Measurements from ENCODE around the gene KRTAP5-3. TPM values are rescaled to one million over a fixed set of nuclear protein-coding genes. Genes with fewer than 3 reads are reported as not detected.

Gene KRTAP5-3
- total RNA-seq, 4 donors from 2014 or later, result not detected

GRCh38 chr11:1655168-1656060 lies 47.2 kb upstream of the KRTAP5-3 start:
- in situ Hi-C loops (cut with MboI; ENCODE audit: low pct_ligation_motif_present in 1 of 4, low pct_unique_long_range_greater_than_20kb in 1 of 4, low sequenced_read_pairs in 3 of 4) (loop anchor here in 1 of 4 donors (10.0 kb wide), 1 partner anchor 499 kb away; no protein-coding TSS in a partner anchor), intact Hi-C loops (cut with DNase I; ENCODE audit: low total_unique reads) (no loop called here)
- Histone ChIP-seq H3K4me1 (peaks cover 0 to 3% (median 0%) of the 10 kb centered on the region in 4 donors), H3K9me3 (no peaks in the 10 kb centered on the region), H3K27me3 (peaks cover 40% of the 10 kb centered on the region), H3K27ac (no peak overlapping the region), H3K36me3 (no peaks in the 10 kb centered on the region), H3K4me3 (no peak overlapping the region)
- no peak for DNase-seq
- TF ChIP-seq CTCF (IDR thresholded peaks at IDR 0.05), result no peak
- no peak for TF ChIP-seq EP300 (IDR thresholded peaks at IDR 0.05; ENCODE audit: low read depth)
- WGBS, 2 donors (ENCODE audit: low coverage in 1 of 2), result 83% methylated on average over 24 of the region's 26 CpGs; no CpG with 5 or more reads in 1 of the 2 donors

- whole genome bisulfite sequencing, 2 donors (ENCODE audit: low coverage in 1 of 2), result 51% methylated on average over 21 of the region's 21 CpGs; no CpG with 5 or more reads in 1 of the 2 donors
- peaks cover 32% of the 10 kb centered on the region for H3K27me3 ChIP-seq
- no peak overlapping the region for H3K27ac ChIP-seq
- in situ Hi-C loops (cut with MboI; ENCODE audit: low pct_ligation_motif_present in 1 of 4, low pct_unique_long_range_greater_than_20kb in 1 of 4, low sequenced_read_pairs in 3 of 4) (loop anchor here in 1 of 4 donors (10.0 kb wide), 1 partner anchor 500 kb away; no protein-coding TSS in a partner anchor), intact Hi-C loops (cut with DNase I; ENCODE audit: low total_unique reads) (loop anchor here (5.0 kb wide), 1 partner anchor 178 kb away; the partner anchor contains the start of gene SYT8)
- H3K36me3 ChIP-seq, result no peaks in the 10 kb centered on the region
- no peak for DNase-seq
- no peak overlapping the region for H3K4me3 ChIP-seq
- peaks cover 0 to 3% (median 0%) of the 10 kb centered on the region in 4 donors for H3K4me1 ChIP-seq
- H3K9me3 ChIP-seq, result no peaks in the 10 kb centered on the region
- TF ChIP-seq EP300 (IDR thresholded peaks at IDR 0.05; ENCODE audit: low read depth) (no peak), CTCF (IDR thresholded peaks at IDR 0.05) (no peak), POLR2A (IDR thresholded peaks at IDR 0.05) (no peak), POLR2AphosphoS5 (IDR thresholded peaks at IDR 0.05) (no peak)
Measured at GRCh38 chr11:1654388-1655167, 46.3 kb upstream of the KRTAP5-3 start.

GRCh38 chr11:1653541-1654387 lies 45.5 kb upstream of the KRTAP5-3 start:
- Histone ChIP-seq H3K9me3 (no peaks in the 10 kb centered on the region), H3K27me3 (peaks cover 24% of the 10 kb centered on the region), H3K27ac (no peak overlapping the region), H3K36me3 (no peaks in the 10 kb centered on the region), H3K4me3 (no peak overlapping the region), H3K4me1 (peaks cover 0 to 3% (median 0%) of the 10 kb centered on the region in 4 donors)
- TF ChIP-seq POLR2AphosphoS5 (IDR thresholded peaks at IDR 0.05), result no peak
- no peak for TF ChIP-seq EP300 (IDR thresholded peaks at IDR 0.05; ENCODE audit: low read depth)
- no peak for TF ChIP-seq POLR2A (IDR thresholded peaks at IDR 0.05)
- TF ChIP-seq CTCF (IDR thresholded peaks at IDR 0.05), result no peak
- DNase-seq, result no peak
- in situ Hi-C loops (cut with MboI; ENCODE audit: low pct_ligation_motif_present in 1 of 4, low pct_unique_long_range_greater_than_20kb in 1 of 4, low sequenced_read_pairs in 3 of 4) (loop anchor here in 1 of 4 donors (10.0 kb wide), 1 partner anchor 501 kb away; no protein-coding TSS in a partner anchor), intact Hi-C loops (cut with DNase I; ENCODE audit: low total_unique reads) (loop anchor here (5.0 kb wide), 1 partner anchor 179 kb away; the partner anchor contains the start of gene SYT8)
- 80 to 84% methylated on average over 5 to 14 of the region's 14 CpGs for WGBS, 2 donors (ENCODE audit: low coverage in 1 of 2)
